Fibroblast of pulmonary artery (primary cell): ENCODE measurements around the gene TNFSF13.

Source experiments
- DNase-seq: peaks from one replicate; pipeline ENCODE4 v3.0.0-alpha.2; 2010; ENCODE audit warnings: low read depth
- H3K4me3 ChIP-seq: replicated peaks from 2 replicates; pipeline ENCODE4 v1.5.1; 2011; ENCODE audit warnings: low read depth, mild to moderate bottlenecking, control low read depth, low read length, moderate library complexity
- CTCF ChIP-seq: IDR thresholded peaks from 2 replicates; pipeline ENCODE4 v1.5.1; 2011; ENCODE audit warnings: mild to moderate bottlenecking, control low read depth, low read length, inconsistent platforms; ENCODE audit errors: missing control alignments

TNFSF13 gene

GRCh38 chr17:7557775-7558543 is 591 bp upstream of the TNFSF13 start:
- H3K4me3 ChIP-seq, result peak overlapping the region; percentile 24

GRCh38 chr17:7559320-7560171 is 996 bp downstream of the TNFSF13 start:
- no peak for TF ChIP-seq CTCF
- no peak for DNase-seq
- no peak overlapping the region for H3K4me3 ChIP-seq

More at GRCh38 chr17:7557775-7558543, 591 bp upstream of the TNFSF13 start:
- no peak for TF ChIP-seq CTCF
- peak; percentile 93 for DNase-seq

GRCh38 chr17:7560172-7561027 is 1.9 kb downstream of the TNFSF13 start:
- H3K4me3 ChIP-seq, result peak overlapping the region; percentile 81
- peak; percentile 65 for DNase-seq
- TF ChIP-seq CTCF, result peak; percentile 79

- TF ChIP-seq CTCF, result peak; percentile 74
- peak; percentile 83 for DNase-seq
- H3K4me3 ChIP-seq, result peak overlapping the region; percentile 81
Measured at GRCh38 chr17:7561028-7561575, 2.6 kb downstream of the TNFSF13 start.

- peak; percentile 92 for DNase-seq
- TF ChIP-seq CTCF, result no peak
- H3K4me3 ChIP-seq, result peak within 1 kb of the TSS; percentile 81
Measured at GRCh38 chr17:7561589-7562207, 3.1 kb downstream of the TNFSF13 start, which contains the start of gene SENP3. TSS of gene SENP3 (plus strand) at chr17:7561919. CDS start at chr17:7563077, 1,158 bp downstream.

- no peak for TF ChIP-seq CTCF
- peak overlapping the region; percentile 81 for H3K4me3 ChIP-seq
- no peak for DNase-seq
Measured at GRCh38 chr17:7562208-7562605, 3.7 kb downstream of the TNFSF13 start.
